HG03103 (cell line): ENCODE data around the gene TSPEAR.

Source experiments
- ATAC-seq: cut with Tn5 transposase; IDR thresholded peaks from one replicate; pipeline ENCODE4 v1.9.1; 2021; ENCODE audit warnings: low read depth; ENCODE audit not compliant: unreplicated experiment

Gene TSPEAR

GRCh38 chr21:44525391-44526095 is 185.8 kb downstream of the TSPEAR start:
- ATAC-seq = no peak

- no peak for ATAC-seq
Measured at GRCh38 chr21:44524414-44525371, 186.7 kb downstream of the TSPEAR start.

- ATAC-seq = no peak
Measured at GRCh38 chr21:44523567-44524413, 187.6 kb downstream of the TSPEAR start.

GRCh38 chr21:44522753-44523204 is 188.6 kb downstream of the TSPEAR start:
- ATAC-seq = no peak

GRCh38 chr21:44521928-44522752 is 189.2 kb downstream of the TSPEAR start:
- ATAC-seq = no peak

- no peak for ATAC-seq
Measured at GRCh38 chr21:44521301-44521927, 190.0 kb downstream of the TSPEAR start.

GRCh38 chr21:44520326-44521300 is 190.8 kb downstream of the TSPEAR start:
- ATAC-seq = no peak

GRCh38 chr21:44519346-44520325 is 191.7 kb downstream of the TSPEAR start:
- ATAC-seq = no peak

- ATAC-seq = no peak
Measured at GRCh38 chr21:44518686-44519085, 192.7 kb downstream of the TSPEAR start.

GRCh38 chr21:44517175-44517899 is 194.0 kb downstream of the TSPEAR start:
- ATAC-seq = no peak

GRCh38 chr21:44516828-44517174 is 194.6 kb downstream of the TSPEAR start:
- ATAC-seq = no peak

GRCh38 chr21:44516342-44516741 is 195.0 kb downstream of the TSPEAR start:
- ATAC-seq = no peak

- ATAC-seq = no peak
Measured at GRCh38 chr21:44515359-44516165, 195.8 kb downstream of the TSPEAR start.

- ATAC-seq = no peak
Measured at GRCh38 chr21:44514746-44515358, 196.5 kb downstream of the TSPEAR start.

GRCh38 chr21:44514218-44514520 is 197.2 kb downstream of the TSPEAR start:
- ATAC-seq = no peak
